ENCODE data around the gene FMOD. TPM values are rescaled to one million over a fixed set of nuclear protein-coding genes. Genes with fewer than 3 reads are reported as not detected.

FMOD gene
- total and polyA plus RNA-seq, 8 donors: 14.7 to 422 (median 37.9) TPM

GRCh38 chr1:203325418-203326091, 25.4 kb downstream of the FMOD start:
- Histone ChIP-seq H3K36me3 (no peaks in the 10 kb centered on the region), H3K4me1 (peaks cover 67 to 85% (median 80%) of the 10 kb centered on the region in 4 donors), H3K27ac (peak overlapping the region; percentile 55 to 98 (median 96)), H3K9me3 (no peaks in the 10 kb centered on the region), H3K27me3 (no peaks in the 10 kb centered on the region), H3K4me3 (no peak overlapping the region)
- TF ChIP-seq EP300 (IDR thresholded peaks at IDR 0.05) (no peak), POLR2AphosphoS5 (IDR thresholded peaks at IDR 0.05) (peak in 1 of 3 donors; percentile 39), POLR2A (IDR thresholded peaks at IDR 0.05) (no peak)
- TF ChIP-seq, protein P1, sequence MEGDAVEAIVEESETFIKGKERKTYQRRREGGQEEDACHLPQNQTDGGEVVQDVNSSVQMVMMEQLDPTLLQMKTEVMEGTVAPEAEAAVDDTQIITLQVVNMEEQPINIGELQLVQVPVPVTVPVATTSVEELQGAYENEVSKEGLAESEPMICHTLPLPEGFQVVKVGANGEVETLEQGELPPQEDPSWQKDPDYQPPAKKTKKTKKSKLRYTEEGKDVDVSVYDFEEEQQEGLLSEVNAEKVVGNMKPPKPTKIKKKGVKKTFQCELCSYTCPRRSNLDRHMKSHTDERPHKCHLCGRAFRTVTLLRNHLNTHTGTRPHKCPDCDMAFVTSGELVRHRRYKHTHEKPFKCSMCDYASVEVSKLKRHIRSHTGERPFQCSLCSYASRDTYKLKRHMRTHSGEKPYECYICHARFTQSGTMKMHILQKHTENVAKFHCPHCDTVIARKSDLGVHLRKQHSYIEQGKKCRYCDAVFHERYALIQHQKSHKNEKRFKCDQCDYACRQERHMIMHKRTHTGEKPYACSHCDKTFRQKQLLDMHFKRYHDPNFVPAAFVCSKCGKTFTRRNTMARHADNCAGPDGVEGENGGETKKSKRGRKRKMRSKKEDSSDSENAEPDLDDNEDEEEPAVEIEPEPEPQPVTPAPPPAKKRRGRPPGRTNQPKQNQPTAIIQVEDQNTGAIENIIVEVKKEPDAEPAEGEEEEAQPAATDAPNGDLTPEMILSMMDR (IDR thresholded peaks at IDR 0.05): no peak
- 25 to 39% (median 28%) methylated on average over 12 to 13 of the region's 13 CpGs for WGBS, 5 donors
- DNase-seq: peak; percentile 86
- intact Hi-C loops (cut with DNase I; ENCODE audit: low total_unique reads): no loop called here

- H3K9me3 ChIP-seq: no peaks in the 10 kb centered on the region
These were observed 25.9 kb downstream of the FMOD start for GRCh38 chr1:203325026-203325417.

GRCh38 chr1:203324105-203325025, 26.6 kb downstream of the FMOD start:
- Histone ChIP-seq H3K9me3 (no peaks in the 10 kb centered on the region), H3K4me3 (no peak overlapping the region), H3K27me3 (no peaks in the 10 kb centered on the region), H3K27ac (peak overlapping the region; percentile 55 to 98 (median 96)), H3K36me3 (no peaks in the 10 kb centered on the region), H3K4me1 (peaks cover 75 to 97% (median 87%) of the 10 kb centered on the region in 4 donors)
- WGBS, 5 donors: 41 to 58% (median 47%) methylated on average over 15 of the region's 15 CpGs
- DNase-seq: peak in 1 of 2 donors; percentile 66
- intact Hi-C loops (cut with DNase I; ENCODE audit: low total_unique reads): no loop called here
- TF ChIP-seq POLR2A (IDR thresholded peaks at IDR 0.05) (no peak), POLR2AphosphoS5 (IDR thresholded peaks at IDR 0.05) (no peak), EP300 (IDR thresholded peaks at IDR 0.05) (no peak)
- TF ChIP-seq, protein P1 (IDR thresholded peaks at IDR 0.05): no peak

More at GRCh38 chr1:203325026-203325417, 25.9 kb downstream of the FMOD start:
- TF ChIP-seq POLR2AphosphoS5 (IDR thresholded peaks at IDR 0.05): peak in 1 of 3 donors; percentile 8
- TF ChIP-seq, protein P1 (IDR thresholded peaks at IDR 0.05): no peak
- intact Hi-C loops (cut with DNase I; ENCODE audit: low total_unique reads): no loop called here
- no peaks in the 10 kb centered on the region for H3K36me3 ChIP-seq
- H3K27me3 ChIP-seq: no peaks in the 10 kb centered on the region
- H3K4me3 ChIP-seq: no peak overlapping the region
- 36 to 47% (median 40%) methylated on average over 5 of the region's 5 CpGs for WGBS, 5 donors
- peak in 1 of 2 donors; percentile 59 for DNase-seq
- peak overlapping the region; percentile 55 to 98 (median 96) for H3K27ac ChIP-seq
- H3K4me1 ChIP-seq: peaks cover 72 to 91% (median 85%) of the 10 kb centered on the region in 4 donors

DNA sequence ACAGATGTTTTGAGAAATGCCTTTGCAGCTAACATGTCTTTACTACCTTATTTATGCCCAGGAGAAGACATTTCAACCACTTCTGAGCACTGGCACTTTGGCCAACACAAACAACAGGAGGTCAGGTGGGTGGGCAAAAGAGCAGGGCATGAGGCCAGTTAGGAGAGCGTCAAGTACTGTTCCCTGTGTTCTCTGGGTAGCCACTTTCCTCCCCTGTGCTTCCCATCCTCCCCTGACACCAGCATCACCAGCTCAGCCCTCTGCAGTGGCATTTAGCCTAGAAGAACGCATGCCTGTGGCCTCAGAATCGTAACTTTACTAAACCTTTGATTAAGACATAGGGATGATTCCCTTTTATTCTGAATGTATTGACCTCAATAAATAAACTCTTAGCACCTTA, 27.3 kb downstream of the FMOD start:
- H3K27me3 ChIP-seq: no peaks in the 10 kb centered on the region
- peaks cover 75 to 97% (median 82%) of the 10 kb centered on the region in 4 donors for H3K4me1 ChIP-seq
- no peak overlapping the region for H3K4me3 ChIP-seq
- 40 to 73% (median 61%) methylated on average over 3 of the region's 3 CpGs for WGBS, 5 donors
- peak overlapping the region; percentile 55 to 98 (median 96) for H3K27ac ChIP-seq
- no peaks in the 10 kb centered on the region for H3K9me3 ChIP-seq
- TF ChIP-seq POLR2AphosphoS5 (IDR thresholded peaks at IDR 0.05) (no peak), POLR2A (IDR thresholded peaks at IDR 0.05) (no peak), EP300 (IDR thresholded peaks at IDR 0.05) (no peak)
- TF ChIP-seq, protein P1 (IDR thresholded peaks at IDR 0.05): no peak
- DNase-seq: no peak
- intact Hi-C loops (cut with DNase I; ENCODE audit: low total_unique reads): no loop called here
- H3K36me3 ChIP-seq: no peaks in the 10 kb centered on the region
